ENCODE data around the gene ARL16.

DNA sequence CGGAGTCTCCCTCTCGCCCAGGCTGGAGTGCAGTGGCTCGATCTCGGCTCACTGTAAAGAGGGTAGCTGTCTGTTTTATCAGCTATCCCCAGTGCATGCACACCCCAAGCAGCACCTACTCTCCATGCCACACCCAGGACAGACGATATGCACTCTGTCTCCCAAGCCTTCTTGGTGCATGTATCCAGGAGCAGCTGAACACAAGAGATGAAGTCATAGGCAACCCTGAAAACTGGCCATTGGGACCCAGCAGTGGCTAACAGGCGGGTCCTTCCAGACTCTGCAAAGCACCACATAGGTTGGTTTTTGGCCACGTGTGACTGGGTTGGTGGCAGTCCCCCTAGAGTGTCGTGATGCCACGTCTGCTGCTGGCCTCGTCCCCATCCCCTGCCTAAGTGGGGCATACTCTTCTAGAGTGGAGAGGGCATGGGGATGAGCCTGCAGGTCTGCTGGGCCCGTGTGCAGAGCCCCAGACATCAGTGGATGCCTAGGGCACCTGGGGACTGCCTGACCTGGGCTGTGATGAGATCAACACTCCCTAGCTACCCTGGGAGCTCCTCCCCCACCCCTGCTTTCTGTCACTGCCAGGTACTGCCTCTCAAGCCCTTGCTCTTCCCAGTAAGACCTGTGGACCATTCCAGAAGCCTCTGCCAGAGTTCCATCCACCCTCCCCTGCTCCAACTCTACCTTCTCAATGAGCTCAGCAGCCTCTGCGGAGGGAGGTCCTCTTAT is 36.6 kb downstream of the ARL16 start:
- TF ChIP-seq, protein P1, sequence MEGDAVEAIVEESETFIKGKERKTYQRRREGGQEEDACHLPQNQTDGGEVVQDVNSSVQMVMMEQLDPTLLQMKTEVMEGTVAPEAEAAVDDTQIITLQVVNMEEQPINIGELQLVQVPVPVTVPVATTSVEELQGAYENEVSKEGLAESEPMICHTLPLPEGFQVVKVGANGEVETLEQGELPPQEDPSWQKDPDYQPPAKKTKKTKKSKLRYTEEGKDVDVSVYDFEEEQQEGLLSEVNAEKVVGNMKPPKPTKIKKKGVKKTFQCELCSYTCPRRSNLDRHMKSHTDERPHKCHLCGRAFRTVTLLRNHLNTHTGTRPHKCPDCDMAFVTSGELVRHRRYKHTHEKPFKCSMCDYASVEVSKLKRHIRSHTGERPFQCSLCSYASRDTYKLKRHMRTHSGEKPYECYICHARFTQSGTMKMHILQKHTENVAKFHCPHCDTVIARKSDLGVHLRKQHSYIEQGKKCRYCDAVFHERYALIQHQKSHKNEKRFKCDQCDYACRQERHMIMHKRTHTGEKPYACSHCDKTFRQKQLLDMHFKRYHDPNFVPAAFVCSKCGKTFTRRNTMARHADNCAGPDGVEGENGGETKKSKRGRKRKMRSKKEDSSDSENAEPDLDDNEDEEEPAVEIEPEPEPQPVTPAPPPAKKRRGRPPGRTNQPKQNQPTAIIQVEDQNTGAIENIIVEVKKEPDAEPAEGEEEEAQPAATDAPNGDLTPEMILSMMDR (optimal IDR thresholded peaks at IDR 0.05 in 1 of 3, IDR thresholded peaks at IDR 0.05 in 1 of 3, conservative IDR thresholded peaks at IDR 0.05 in 1 of 3; ENCODE audit: extremely low read depth in 1 of 3, insufficient read depth in 2 of 3, low read length in 3 of 3), result no peak
- TF ChIP-seq EZH2 (IDR thresholded peaks at IDR 0.05; ENCODE audit: low read length), result no peak

Data from keratinocyte (primary cell).